GF-D8 (cell line): Measurements from ENCODE around the gene DNAH2.
"Not testable (repeated sequence)": the region's sequence is repeated elsewhere in the genome, so short reads cannot be mapped to it uniquely, and the experiment has no call there.

ENCODE experiments used
- DNase-seq: peaks from one replicate; lab custom pipeline; 2025; lab: John Stamatoyannopoulos, UW

Gene DNAH2

GRCh38 chr17:7780736-7781135 lies 63.2 kb downstream of the DNAH2 start:
- DNase-seq: no peak

GRCh38 chr17:7781429-7781828 lies 63.9 kb downstream of the DNAH2 start:
- no peak for DNase-seq

DNA sequence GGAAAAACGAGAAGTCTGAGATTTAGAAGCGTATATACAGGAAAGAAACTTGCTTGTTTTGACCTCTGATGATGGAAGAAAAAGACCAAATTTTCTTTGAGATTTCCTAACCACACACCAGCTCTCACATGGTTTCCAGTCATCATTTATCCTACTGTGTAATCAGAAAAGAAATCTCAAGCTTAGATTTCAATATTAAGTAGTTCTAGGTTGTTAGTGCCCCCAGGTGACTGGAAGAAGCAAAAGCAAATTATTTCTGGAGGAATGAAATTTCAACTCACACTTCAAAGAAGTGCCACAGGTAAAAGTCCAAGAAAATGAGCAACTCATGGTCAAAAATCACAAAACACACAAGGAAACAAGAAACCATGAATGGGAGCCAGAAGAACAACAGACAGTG lies 64.7 kb downstream of the DNAH2 start:
- no peak for DNase-seq

GRCh38 chr17:7786866-7787265 lies 69.3 kb downstream of the DNAH2 start:
- no peak for DNase-seq

- no peak for DNase-seq
Observed at GRCh38 chr17:7789131-7789530, 71.6 kb downstream of the DNAH2 start.

- DNase-seq: no peak
Observed at GRCh38 chr17:7790150-7790549, 72.6 kb downstream of the DNAH2 start.

- no peak for DNase-seq
Observed at GRCh38 chr17:7792611-7793010, 75.1 kb downstream of the DNAH2 start.

DNA sequence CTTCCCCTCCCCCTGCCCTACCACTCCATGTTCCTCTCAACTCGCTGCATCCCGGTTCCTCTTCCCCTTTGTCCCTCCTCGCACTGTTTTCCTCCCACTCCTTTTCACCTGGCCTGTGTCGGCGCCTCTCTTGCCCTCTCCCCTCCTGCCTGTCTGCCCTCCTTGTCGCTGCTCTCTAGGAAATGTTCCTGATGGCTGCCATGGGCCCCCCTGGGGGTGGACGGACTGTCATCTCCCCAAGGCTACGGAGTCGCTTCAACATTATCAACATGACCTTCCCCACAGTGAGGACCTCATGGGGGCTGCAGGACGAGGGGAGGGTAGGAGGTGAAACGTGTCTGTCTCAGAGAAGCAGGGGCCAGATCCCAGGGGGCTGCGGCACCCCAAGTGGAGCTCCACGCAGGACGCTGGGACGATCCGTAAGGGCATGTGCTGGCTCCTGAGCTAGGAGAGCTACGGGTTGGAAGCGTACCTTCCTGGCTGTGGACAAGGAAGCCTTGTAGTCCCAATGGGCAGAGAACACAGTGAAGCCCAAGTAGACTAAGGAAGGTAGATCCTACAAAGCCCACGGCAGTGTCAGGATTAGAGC lies 76.6 kb downstream of the DNAH2 start:
- DNase-seq: no peak

GRCh38 chr17:7797976-7798375 lies 80.4 kb downstream of the DNAH2 start:
- no peak for DNase-seq

GRCh38 chr17:7798839-7799238 lies 81.3 kb downstream of the DNAH2 start:
- DNase-seq: no peak

- no peak for DNase-seq
Observed at GRCh38 chr17:7803981-7804380, 86.4 kb downstream of the DNAH2 start.

- no peak for DNase-seq
Observed at GRCh38 chr17:7806587-7806986, 89.0 kb downstream of the DNAH2 start.

GRCh38 chr17:7807206-7807605 lies 89.7 kb downstream of the DNAH2 start:
- DNase-seq: no peak

DNA sequence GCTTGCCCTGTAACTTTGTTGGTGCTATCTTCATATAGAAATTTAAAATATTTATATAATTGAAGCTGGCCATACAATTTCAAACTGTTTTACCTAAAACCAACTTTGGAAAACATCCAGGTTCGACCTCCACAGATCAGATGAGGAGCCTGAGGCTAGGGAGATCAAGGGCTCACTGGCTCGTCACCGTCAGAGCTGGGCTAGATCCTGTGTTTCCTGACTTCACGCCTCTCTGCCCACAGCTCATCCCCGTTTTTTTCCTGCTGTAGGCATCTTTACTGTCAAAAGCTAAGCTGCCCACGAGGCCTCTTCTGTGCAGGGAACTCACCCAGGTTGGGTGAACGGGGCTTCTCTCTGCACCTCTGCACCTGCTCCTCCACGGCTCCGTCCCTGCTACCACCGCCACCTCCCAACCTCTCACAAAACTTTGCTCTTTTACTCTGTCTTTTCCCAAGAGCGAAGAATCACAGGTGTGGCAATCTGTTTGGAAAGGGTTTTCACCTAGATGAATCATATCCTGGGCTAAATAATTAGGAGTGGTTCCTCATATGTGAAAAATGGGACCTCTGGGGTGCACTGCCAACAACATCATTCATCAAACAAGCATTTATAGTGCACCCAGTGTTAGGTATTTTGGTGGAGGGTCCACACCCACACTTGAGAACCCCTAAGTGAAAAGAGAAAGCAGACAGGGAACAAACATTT lies 91.7 kb downstream of the DNAH2 start:
- no peak for DNase-seq

GRCh38 chr17:7809791-7810343 lies 92.3 kb downstream of the DNAH2 start:
- DNase-seq: not testable (repeated sequence)

GRCh38 chr17:7811251-7811650 lies 93.7 kb downstream of the DNAH2 start:
- no peak for DNase-seq

GRCh38 chr17:7814969-7815368 lies 97.4 kb downstream of the DNAH2 start:
- no peak for DNase-seq

DNA sequence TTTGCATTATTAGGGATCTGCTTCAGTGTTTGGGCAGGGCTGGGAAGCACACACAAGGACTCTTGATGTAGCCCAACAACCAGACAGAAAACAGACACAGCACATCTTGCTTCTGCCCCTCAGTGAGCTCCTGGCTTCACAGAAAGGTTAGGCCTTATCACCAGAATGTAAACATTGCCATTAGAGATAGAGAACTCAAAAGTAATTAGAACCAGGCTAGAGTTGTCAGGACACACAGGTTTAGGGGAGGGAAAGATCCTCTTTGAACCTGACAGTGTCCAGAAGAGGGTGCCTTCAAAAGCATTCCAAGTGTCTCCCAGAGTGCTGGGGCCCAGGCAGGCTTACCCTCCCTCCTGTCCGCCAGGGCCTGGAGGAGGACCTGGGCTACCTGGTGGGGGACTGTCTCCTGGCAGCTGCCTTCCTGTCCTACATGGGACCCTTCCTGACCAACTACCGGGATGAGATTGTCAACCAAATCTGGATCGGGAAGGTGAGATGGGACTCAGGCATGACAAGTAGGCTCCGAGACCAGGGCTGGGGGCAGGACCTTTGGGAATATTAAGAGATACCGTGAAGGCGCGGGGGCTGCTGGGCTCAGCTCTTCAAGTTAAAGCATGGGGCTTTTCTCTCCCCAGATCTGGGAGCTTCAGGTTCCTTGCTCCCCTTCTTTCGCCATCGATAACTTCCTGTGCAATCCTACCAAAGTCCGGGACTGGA lies 99.5 kb downstream of the DNAH2 start:
- DNase-seq: no peak

GRCh38 chr17:7817643-7817964 lies 100.1 kb downstream of the DNAH2 start:
- DNase-seq: no peak

- no peak for DNase-seq
Observed at GRCh38 chr17:7818026-7818425, 100.5 kb downstream of the DNAH2 start.

- DNase-seq: no peak
Observed at GRCh38 chr17:7818746-7819645, 101.5 kb downstream of the DNAH2 start.

DNA sequence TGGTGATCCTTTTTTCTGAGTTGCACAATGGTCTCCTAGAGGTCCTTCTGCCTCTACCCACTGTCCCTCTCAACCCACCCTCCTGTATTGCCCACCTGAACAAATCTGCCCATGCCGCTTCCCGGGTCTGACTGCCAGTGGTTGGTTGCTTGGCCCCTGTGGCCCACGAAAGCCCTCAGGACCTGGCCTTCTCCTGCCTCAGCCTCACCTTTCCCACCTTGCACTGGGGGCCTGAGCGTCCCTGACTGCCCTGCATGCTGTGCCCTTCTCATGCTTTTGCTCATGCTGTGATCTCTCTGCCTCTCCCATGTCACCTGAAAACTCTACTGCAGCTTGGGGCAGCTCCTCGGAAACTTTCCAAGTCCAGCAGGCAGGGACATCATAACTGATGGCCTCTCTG lies 102.7 kb downstream of the DNAH2 start:
- no peak for DNase-seq
